Head of caudate nucleus (tissue), 42 donors: Measurements from ENCODE around the gene EIF5.
"Not testable (repeated sequence)": the region's sequence is repeated elsewhere in the genome, so short reads cannot be mapped to it uniquely, and the experiment has no call there.

Experiments used
- DNase-seq, 42 donors: peaks; one replicate each; pipeline versions ENCODE4 v3.0.0 to v3.0.0-alpha.2; 2020 to 2021; ENCODE audit warnings: mixed read lengths in 7 of 42
- intact Hi-C: fragments of 100-400 bp; cut with DNase I; formaldehyde crosslinking; loops from one replicate; pipeline ENCODE4 v1.15.0; 2022

The EIF5 gene

DNA sequence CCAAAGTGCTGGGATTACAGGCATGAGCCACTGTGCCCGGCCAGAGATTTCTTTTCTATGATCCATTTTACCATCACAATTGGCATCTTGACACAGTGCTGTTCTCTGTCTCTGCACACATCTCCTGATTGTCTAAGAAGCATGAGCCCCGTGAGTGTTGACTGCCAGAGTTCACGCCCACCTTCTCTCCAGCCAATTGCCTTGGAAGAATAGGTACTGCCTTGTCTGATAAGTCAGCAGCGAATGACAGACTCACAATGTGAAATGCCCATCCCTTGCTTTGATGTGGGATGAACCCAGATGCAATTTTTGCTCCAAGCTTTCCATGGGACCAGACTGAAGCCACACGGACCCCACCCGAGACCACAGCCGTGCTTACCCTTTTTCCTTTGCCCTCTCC, 19.3 kb downstream of the EIF5 start:
- no peak for DNase-seq
- intact Hi-C loops, result no loop called here

DNA sequence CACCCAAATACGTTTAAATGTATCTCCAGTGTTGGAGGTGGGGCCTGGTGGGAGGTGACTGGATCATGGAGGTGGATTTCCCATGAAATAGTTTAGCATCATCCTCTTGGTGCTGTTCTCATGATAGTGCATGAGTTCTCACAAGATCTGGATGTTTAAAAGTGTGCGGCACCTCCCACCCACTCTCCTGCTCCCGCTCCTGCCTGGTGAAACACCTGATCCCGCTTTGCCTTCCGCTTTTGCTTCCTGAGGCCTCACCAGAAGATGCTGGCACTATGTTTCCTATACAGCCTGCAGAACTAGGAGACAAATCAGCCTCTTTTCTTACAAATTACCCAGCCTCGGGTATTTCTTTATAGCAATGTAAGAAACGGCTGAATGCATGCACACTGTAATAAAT, 20.1 kb downstream of the EIF5 start:
- intact Hi-C loops, result no loop called here
- DNase-seq, result peak in 11 of 42 donors; percentile 12 to 59 (median 35)

DNA sequence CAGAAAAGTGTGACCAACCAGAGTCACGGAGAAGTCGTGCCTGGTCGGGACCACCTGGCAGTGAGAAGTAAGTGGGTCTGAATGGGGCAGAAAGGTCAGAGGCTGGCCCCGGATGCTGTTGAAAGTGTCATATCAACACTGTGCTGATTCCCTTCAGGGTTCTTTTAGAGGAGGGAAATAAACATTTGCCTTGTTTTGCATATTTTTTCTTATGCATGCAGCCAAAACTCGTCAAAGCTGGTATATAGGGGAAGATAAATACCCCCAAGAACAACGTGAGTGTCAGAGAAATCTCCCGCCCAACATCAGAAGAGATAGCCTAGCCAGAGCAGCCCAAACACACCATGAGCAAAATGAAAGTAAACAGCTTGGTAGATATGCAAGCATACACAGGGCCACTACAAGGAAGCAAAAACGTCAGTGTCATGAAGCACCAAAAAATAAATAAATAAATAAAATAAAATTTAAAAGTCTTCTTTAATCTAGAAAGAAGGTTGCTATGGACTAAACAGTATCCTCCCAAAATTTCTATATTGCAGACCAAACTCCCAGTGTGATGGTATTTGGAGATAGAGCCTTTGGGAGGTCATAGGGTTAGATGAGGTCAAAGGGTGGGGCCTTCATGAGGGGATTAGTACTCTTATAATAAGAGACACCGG, 22.1 kb downstream of the EIF5 start:
- no peak for DNase-seq
- intact Hi-C loops, result no loop called here

DNA sequence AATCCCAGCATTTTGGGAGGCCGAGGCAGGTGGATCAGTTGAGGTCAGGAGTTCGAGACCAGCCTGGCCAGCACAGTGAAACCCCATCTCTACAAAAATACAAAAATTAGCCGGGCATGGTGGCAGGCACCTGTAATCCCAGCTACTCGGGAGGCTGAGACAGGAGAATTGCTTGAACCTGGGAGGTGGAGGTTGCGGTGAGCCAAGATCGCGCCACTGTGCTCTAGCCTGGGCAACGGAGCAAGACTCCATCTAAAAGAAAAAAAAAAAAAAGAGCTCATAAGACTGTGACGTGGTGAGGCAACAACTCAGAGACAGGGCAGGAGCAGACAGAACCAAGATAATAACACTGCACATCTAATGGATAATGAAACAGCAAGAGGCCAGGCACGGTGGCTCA, 23.5 kb downstream of the EIF5 start:
- DNase-seq, intact Hi-C loops: not testable (repeated sequence)

DNA sequence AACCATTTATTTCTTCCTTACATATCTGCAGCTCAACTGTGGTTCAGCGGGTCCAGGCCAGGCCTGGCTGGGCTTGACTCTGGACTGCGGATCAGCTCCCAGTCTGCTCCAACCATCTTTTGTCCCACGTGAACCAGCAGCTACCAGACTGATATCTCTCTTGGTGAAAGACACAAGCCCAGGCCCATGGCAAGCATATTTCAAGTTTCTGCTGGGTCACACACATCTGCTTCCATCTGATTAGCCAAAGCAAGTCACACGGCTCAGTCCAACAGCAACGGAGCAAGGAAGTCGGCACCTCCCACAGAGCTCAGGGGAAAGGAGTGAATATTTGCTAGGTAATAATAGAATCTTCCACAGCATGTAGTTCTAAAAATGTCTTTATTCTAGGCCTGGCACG, 26.5 kb downstream of the EIF5 start:
- intact Hi-C loops, result no loop called here
- DNase-seq, result no peak

DNA sequence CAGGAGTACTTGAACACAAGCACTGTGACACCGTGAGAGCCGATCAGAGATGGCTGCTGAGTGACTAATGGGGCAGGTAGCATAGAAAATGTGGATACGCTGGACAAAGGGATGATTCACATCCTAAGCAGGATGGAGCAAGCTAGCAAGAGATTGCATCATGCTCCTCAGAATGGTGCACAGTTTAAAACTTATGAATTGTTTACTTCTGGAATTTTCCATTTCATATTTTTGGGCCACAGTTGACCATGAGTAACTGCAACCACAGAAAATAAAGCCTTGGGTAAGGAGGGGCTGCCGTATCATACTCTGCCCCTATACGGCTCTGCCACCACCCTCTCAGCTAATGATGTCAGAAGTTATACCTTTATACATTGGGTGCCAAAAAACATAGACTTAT, 27.8 kb downstream of the EIF5 start:
- intact Hi-C loops, result no loop called here
- no peak for DNase-seq

DNA sequence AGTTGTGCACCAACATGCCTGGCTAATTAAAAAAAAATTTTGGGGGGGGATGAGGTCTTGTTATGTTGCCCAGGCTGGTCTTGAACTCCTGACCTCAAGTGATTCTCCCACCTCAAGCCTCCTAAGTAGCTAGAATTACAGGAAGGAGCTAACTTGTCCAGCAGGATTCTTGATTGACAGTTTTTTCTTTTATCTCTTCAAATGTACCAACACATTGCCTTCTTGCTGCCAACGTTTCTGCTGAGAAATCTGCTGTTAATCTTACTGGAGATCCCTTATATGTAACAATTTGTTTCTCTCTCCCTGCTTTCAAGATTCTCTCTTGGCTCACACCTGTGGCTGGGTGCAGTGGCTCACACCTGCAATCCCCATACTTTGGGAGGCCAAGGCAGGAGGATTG, 28.7 kb downstream of the EIF5 start:
- intact Hi-C loops, result no loop called here
- DNase-seq, result no peak

DNA sequence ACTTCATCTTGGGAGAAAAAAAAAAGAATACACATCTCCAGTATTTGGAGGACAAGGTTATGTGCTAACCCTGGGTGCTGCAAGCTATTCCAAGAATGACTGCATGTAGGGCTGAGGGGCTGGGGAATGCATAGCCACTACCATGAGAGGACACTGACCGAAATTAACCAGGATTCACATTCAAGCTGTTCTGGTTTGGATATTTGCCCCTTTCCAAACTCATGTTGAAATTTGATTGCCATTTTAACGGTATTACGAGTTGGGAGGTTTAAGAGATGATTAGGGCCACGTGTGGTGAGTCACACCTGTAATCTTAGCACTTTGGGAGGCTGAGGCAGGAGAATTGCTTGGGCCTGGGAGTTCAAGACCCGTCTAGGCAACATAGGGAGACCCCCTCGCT, 32.7 kb downstream of the EIF5 start:
- intact Hi-C loops, result no loop called here
- no peak for DNase-seq

DNA sequence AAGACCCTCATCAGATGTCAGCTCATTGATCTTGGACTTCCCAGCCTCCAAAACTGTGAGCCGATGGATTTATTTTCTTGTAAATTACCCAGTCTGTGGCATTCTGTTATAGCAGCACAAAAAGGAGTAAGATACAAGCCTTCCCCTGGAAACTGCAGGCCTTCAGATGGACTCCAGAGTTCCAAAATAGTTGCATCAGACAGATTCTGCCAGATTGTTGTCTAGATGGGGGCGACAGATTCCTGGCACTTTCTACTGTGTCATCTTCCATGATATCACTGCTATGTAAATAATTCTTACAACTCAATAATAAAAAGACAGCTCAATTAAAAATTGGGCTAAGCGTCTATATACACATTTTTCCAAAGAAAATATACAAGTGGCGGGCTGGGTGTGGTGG, 34.0 kb downstream of the EIF5 start:
- intact Hi-C loops, result no loop called here
- no peak for DNase-seq

DNA sequence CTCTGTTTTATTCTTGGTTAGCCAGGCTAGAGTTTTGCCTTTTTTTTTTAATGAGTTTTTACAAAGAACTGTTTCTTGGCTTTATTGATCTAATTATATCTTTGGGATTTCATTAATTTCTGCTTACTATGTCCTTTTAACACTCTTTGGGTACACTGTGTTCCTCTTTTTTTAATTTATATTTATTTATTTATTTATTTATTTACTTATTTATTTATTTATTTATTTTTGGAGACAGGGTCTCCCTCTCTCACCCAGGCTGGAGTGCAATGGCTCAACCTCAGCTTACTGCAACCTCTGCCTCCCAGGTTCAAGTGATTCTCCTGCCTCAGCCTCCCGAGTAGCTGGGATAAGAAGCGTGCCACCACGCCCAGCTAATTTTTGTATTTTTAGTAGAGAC, 36.0 kb downstream of the EIF5 start:
- DNase-seq, result no peak

DNA sequence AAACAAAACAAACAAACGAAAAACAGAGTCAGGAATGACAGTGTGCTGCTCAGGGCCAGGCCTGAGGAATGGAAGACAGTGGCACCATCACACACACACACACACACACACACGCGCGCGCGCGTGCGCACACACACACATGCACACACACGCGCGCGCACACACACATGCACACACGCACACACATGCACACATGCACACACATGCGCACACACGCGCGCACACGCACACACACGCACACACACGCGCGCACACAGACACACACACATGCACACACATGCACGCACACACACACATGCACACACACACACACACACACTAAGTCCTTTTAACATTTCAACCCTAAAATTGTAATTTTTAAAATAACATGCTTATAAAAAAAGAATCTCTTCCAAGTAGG, 38.0 kb downstream of the EIF5 start:
- intact Hi-C loops, result no loop called here

More for the DNA sequence above, 36.0 kb downstream of the EIF5 start:
- intact Hi-C loops, result no loop called here

DNA sequence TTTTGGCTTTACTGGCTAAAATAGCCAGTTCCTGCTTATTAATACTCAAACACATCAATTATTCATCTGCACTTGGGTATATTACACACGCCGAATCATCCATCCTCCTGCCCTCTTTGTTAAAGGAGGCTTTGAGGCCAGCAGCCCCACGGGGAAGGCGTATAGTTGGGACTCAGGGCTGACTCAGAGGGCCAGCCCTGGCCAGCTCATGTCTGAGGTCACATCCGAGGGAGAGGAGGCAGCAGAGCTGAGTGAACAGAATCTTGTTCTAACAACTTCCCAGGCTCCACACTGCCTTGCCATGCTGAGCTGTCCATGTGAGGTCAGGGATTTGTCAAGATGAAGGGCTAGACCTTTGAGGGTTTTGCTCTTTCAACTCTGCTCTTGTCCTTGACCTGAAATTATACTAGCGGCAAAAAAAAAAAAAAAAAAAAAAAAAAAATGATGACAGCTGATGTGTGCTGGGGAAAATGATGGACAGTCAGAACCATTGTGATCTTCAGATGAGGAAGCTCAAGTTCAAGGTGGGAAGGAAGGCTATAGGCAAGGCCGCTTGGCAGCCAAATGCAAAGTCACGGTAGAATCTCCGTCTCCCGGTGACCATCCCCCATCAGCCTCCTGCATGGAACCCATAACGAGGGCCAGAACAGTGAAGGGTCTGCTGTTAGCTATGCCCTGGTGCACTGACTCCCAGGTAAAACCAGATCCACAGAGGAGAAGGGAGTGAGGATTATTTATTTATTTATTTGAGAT, 38.7 kb downstream of the EIF5 start:
- DNase-seq, result peak in 2 of 42 donors; percentile 21 to 42
- intact Hi-C loops, result no loop called here

More for the DNA sequence above, 38.0 kb downstream of the EIF5 start:
- no peak for DNase-seq

DNA sequence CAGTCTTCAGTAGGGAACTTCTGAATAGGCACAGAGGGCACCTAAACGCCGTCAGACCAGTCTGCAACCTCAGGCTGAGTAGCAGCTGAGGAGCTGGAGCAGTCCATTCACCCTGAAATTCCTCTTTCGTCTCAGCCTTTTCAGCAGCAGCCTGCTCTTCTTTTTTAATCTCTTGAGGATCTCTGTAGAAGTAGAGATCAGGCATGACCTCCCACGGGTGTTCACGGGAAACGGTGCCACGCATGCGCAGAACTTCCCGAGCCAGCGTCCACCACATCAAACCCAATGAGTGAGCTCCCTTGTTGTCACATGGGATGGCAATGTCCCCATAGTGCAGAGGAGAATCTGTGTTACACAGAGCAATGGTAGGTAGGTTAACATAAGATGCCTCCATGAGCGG, 40.1 kb downstream of the EIF5 start:
- no peak for DNase-seq
- intact Hi-C loops, result no loop called here

DNA sequence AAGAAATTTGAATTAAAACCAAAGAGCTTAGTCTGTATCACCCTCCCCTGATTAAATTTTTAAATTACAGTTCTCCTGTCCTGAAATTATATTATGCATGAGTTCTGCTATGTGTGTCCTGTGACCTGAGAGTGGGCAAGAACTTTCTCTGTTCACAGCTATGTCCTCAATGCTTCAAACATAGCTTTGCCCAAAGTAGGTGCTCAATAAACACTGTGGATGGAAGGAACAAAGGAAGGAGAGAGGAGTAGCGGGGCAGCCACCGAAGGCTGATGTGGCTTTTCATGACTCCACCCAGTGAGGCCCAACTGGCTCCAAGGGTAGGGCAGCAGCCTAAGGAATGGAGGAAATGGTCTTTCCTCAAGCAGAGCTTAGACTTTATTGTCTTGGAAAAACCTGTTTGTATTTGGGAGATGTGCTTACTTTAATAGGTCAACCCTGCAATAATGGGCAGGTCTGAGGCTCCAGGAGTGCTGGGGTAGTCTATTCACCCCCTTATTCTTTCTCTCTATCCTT, 43.5 kb downstream of the EIF5 start:
- intact Hi-C loops, result no loop called here
- DNase-seq, result peak in 1 of 42 donors; percentile 18

DNA sequence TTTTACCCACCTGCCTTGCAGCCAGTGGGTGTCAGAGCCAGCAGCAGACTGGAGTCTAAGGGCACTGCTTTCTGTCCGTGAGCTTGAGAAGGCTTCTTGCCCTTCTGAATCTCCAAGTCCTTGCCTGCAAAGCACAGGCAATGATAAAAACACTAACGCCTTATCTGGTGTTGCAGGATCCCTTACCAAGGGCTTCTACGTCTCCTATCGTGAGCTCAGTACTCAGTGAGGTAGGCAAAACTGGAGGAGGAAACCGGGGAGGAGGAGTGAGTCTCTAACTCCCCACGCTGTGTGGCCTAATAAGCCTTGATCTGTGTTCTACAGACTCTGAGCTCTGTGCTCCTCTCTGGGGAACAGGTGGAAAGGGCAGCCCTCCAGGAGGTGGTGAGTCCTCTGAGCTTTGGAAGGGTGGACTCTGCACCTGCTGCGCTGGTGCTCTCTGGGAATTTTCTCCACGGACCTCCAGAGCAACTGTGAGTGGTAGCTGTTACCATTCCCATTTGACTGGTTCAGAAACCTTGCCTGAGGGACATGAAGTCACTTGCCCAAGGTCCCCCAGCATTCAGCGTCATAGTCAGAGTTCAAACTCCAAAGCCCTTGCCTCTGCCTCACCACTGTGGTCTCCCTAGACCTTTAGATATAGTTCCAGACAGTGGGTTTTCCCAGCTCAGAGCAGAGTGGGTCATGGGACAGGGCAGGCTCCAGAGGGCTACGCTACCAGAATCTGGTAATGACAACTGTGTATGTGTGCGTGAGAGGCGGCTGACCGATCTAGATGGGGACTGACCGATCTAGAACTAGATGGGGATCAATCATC, 44.2 kb downstream of the EIF5 start:
- peak in 9 of 42 donors; percentile 5 to 60 (median 35) for DNase-seq
- intact Hi-C loops, result no loop called here

DNA sequence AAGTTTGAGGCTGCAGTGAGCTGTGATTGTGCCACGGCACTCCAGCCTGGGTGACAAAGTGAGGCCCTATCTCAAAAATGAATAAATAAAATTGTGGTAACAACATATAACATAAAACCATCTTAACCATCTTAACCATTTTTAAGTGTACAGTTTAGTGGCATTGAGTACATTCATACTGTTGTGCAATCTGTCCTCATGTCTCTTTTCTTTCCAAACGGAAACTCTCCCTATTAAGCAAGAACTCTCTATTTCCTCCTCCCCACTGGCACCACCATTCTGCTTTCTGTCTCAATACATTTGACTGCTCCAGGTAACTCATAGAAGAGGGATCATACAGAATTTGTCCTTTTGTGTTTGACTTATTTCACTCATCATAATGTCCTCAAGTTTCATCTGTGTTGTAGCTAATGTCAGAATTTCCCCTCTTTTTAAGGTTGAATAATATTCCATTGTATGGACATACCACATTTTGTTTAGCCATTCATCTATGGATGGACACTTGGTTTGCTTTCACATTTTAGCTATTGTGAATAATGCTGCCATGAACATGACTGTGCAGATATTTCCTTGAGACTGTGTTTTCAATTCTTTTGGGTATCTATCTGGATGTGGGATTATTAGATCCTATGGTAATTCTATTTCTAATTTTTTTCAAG, 46.8 kb downstream of the EIF5 start:
- intact Hi-C loops, result no loop called here
- DNase-seq, result no peak

DNA sequence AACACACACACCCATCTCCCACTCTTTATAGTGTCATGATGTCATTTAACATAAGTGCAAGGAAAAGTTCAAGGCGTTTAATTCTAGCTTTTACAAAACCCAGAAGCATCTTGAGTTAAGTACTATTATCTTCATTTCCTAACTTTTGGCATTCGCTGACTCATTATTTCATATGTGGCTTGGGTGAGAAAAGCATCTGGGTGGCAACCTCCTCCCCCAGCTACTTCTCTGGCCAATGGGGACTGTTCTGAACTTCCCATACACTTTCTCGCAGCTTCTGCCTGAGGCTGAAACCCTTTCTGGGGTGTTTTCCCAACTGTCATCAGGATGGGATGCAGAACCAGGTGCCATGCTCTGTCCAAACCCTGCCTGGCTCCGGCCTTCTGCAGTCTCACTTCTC, 48.3 kb downstream of the EIF5 start:
- peak in 2 of 42 donors; percentile 16 to 39 for DNase-seq
- intact Hi-C loops, result no loop called here

DNA sequence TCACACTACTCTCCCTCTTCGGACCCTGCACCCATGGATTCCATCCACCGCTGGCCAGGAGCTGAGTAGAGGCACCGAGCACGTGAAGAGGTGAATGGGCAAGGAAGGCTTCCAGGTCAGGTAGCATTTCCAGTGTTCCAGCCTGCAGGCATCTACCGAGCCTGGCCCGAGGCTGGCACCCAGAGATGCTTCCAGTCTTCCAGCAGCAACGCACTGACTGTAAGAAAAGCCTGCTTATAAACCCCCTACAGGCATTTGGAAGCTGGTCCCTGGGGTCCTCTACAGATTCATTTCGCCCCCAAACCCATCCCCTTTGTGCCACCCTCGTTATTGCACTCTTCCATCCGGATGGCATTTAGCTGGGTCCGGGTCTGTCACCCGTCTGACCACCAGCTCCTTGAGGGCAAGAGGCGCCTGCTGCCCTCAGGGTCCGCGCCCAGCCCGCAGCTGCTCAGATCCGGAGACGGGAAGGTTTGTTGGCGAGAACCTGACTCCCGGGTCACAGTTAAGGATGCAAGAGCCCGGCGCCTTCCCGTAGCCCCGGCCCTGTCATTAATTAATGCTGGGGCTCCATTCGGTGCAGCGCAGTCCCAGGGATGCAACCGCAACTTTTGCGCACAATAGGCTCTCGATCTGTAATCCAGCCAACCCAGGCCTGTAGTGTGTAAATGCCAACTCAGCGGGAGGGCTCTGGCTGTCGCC, 50.6 kb downstream of the EIF5 start:
- peak in 4 of 42 donors; percentile 10 to 28 (median 12) for DNase-seq
- intact Hi-C loops, result loop anchor here (2.0 kb wide), 1 partner anchor 50 kb away; the partner anchor contains the start of gene EIF5
